ENCODE measurements around the gene NINL.
"Not testable (repeated sequence)": the region's sequence is repeated elsewhere in the genome, so short reads cannot be mapped to it uniquely, and the experiment has no call there.

NINL gene

DNA sequence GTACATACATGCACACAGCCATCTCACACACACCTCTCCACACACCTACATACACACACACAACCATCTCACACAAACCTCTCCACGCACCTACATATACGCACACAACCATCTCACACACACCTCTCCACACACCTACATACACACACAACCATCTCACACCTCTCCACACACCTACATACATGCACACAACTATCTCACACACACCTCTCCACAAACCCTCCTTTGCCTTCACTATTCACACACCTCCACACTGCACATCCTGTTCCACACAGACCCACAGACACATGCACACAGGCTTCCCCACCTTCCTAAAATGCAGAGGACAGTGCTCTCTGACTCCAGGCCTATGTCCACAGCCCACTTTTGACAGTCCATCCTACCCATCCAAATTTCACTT is 16.3 kb upstream of the NINL start:
- DNase-seq (ENCODE audit: low read depth, low spot score) = no peak
- no peak overlapping the region for H3K4me3 ChIP-seq (ENCODE audit: low read length)

DNA sequence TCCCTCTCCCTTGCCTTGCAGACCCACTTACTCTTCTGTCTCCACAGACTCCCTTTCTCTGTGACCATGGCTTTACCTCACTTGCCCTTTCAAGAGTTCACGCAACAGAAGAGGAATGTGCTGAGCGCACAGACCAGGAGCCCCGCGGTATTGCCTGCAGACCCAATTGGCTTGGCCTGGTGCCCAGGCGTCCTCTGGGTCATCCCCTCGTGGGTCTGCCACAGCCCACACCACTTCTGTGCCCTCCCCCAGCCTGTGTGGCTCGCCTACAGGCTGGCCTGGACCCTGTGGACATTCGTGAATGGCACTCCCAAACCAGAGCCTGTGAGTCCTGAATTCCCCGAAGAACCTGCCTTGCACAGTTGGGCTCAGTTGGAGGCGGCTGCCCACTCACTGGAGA is 15.3 kb upstream of the NINL start:
- no peak for DNase-seq (ENCODE audit: low read depth, low spot score)
- no peak overlapping the region for H3K4me3 ChIP-seq (ENCODE audit: low read length)

GRCh38 chr20:25592135-25592852 is 7.0 kb upstream of the NINL start:
- H3K4me3 ChIP-seq (ENCODE audit: low read length) = no peak overlapping the region
- DNase-seq (ENCODE audit: low read depth, low spot score) = peak; percentile 27

DNA sequence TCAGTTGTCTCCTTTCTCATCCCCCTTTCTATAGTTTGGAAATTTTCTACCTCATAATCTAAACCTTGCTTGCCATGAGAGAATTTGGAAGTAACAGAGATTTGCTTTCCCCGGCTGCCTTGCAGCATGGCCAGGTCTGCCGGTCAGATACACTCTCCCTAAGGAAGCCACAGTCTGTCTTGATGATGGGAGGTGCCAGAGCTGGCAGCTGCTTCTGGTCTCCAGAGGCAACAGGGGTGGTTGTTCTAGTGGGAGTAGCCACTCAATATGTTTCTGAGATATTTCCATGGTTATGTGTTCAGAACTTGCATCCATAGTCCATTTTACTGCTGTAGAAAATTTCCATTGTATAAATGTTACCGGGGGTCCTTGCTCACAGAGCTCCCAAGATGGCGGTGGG is 5.4 kb upstream of the NINL start:
- not testable (repeated sequence) for H3K4me3 ChIP-seq (ENCODE audit: low read length); DNase-seq (ENCODE audit: low read depth, low spot score)

DNA sequence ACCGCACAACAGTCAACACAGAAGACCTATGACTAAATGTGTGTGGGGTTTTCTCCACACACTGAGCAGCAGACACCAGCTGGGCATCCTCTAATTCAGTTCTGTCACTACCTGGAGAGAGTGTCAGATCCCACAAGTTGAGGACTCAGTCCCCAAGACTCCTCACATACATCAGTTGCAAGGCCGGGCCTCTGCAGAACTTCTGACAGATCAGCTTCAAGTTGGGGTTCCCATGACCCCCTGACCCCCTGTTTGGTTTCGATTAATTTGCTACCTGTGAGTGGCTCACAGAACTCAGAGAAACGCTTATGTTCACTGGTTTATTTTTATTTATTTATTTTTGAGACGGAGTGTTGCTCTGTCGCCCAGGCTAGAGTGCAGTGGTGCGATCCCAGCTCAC is 3.2 kb upstream of the NINL start:
- H3K4me3 ChIP-seq (ENCODE audit: low read length) = no peak overlapping the region
- DNase-seq (ENCODE audit: low read depth, low spot score) = no peak

DNA sequence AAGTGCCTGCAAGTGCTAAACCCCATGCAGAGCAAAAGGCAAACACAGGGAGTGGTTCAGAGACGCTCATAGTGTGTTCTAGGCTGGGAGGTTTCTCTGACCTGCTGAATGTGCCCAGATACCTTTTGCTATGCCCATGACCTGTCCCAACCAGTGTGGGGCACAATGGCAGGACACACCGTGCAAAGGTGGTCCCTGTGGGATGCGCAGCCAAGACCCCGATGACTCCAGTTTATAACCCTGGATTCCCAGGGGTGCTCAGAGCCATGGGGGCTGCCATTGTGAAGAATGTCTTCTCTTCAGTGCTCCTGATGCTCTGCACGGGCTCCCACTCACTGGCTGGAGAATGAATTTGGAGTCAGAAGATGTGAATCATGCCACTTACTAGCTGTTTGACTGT is 2.2 kb upstream of the NINL start:
- no peak overlapping the region for H3K4me3 ChIP-seq (ENCODE audit: low read length)
- no peak for DNase-seq (ENCODE audit: low read depth, low spot score)

- DNase-seq (ENCODE audit: low read depth, low spot score) = no peak
- H3K4me3 ChIP-seq (ENCODE audit: low read length) = no peak overlapping the region
Observed at GRCh38 chr20:25586877-25587276, 1.5 kb upstream of the NINL start.

GRCh38 chr20:25583607-25584006 is 1.7 kb downstream of the NINL start:
- not testable (repeated sequence) for DNase-seq (ENCODE audit: low read depth, low spot score); H3K4me3 ChIP-seq (ENCODE audit: low read length)

DNA sequence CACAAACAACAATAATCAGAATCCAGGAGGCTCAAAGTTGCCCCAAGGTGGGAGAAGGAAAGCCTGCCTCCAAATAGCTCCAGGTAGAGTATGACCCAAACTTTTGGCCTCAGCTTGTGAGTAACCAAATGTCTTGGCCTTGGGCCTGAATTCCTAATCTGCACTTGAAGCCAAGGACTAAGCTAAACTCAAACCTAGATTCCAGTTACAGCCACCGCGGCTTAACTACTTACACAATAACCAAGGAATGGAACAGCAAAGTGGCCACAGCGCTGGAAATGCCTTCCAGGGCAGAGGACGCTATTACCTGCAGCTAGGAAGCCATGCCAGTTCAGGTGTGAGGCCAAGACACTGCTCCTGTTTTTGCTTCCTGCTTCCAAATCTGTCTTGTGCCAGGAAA is 4.6 kb downstream of the NINL start:
- H3K4me3 ChIP-seq (ENCODE audit: low read length) = no peak overlapping the region
- DNase-seq (ENCODE audit: low read depth, low spot score) = no peak

DNA sequence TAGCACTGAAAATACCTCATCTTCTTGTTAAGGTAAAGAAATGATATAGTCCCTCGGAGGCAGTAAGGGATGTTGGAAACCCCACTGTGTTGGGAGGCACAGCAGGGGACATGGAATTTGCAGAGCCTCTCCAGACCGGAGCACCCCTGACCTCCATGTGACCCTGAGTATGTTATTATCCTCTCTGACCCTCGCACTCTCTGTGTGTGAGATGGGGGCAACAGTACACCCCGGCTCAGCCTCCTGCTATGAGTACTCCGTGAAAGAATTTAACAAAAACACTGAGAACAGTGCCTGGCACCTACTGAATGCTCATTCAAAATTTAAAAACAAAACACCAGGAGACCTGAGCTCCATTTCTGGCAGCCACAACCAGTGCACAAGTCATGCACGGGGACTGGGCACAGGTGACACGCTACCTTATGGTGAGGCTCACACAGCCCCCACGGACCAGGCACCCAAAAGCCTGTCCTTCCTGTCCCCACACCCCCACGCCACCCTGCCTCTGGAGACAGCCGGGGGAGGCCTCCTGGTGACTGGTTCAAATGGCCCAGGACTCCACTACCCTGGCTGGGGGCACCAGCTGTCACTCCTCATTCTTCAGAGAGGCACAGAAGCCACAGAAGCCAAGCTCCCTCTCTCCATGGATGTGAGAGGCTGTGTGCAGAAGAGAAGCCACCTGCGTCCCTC is 6.1 kb downstream of the NINL start:
- no peak for DNase-seq (ENCODE audit: low read depth, low spot score)
- no peak overlapping the region for H3K4me3 ChIP-seq (ENCODE audit: low read length)

DNA sequence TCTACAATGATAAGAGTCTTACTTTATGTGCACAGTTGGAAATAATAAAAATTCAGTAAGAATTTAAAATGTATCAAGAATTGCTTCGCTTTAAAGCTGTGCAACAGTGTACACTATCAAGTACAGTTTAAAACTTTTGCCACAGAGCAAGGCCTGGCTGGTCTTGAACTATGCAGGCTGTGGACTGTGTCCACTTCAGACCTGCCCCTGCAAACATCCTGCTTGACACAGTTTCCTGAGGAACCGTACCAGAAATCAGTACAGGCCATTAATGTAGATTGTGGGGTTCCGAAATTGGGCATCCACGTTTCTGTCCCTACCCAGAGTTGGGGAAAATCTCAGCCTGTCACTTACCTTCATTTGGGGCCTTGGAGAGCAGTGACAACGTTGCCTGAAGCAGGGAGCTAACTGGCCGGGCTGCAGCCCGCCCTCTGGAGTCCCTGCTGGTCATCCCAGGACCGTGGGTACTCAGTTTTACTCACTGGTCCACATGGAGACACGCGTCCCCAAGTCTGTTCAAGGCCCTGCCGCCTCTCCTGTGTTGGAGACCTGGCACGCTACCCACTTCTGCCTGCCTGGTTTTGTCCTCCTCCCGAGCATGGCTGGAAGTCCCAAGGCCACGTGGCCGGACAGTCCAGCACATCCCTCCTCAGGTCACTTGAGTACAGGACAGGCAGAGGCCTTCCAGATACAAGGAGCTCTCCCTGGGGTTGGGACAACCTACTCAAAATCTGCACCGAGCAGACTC is 8.4 kb downstream of the NINL start:
- H3K4me3 ChIP-seq (ENCODE audit: low read length) = no peak overlapping the region
- no peak for DNase-seq (ENCODE audit: low read depth, low spot score)

DNA sequence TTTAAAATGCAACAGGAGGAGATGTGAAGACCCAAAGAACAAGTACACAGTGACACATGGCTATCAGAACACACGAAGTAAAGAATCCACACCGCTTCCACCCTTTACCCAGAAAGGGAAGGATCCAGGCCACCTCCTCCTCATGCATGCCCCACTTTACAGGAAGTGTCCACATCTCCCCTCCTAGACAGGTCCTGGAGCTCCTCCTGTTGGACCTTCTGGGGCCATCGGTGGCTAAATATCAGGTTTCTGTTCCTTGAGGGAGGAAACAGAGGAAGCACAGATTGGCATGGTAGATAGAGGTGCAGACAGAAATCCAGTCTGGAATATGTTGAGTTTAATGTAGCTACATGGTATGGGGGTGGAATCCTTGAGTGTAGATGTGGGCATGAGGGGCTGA is 10.9 kb downstream of the NINL start:
- H3K4me3 ChIP-seq (ENCODE audit: low read length) = no peak overlapping the region
- no peak for DNase-seq (ENCODE audit: low read depth, low spot score)

GRCh38 chr20:25573288-25574251 is 11.8 kb downstream of the NINL start:
- DNase-seq (ENCODE audit: low read depth, low spot score) = no peak
- no peak overlapping the region for H3K4me3 ChIP-seq (ENCODE audit: low read length)

- no peak for DNase-seq (ENCODE audit: low read depth, low spot score)
- H3K4me3 ChIP-seq (ENCODE audit: low read length) = no peak overlapping the region
Observed at GRCh38 chr20:25571817-25572216, 13.5 kb downstream of the NINL start.

DNA sequence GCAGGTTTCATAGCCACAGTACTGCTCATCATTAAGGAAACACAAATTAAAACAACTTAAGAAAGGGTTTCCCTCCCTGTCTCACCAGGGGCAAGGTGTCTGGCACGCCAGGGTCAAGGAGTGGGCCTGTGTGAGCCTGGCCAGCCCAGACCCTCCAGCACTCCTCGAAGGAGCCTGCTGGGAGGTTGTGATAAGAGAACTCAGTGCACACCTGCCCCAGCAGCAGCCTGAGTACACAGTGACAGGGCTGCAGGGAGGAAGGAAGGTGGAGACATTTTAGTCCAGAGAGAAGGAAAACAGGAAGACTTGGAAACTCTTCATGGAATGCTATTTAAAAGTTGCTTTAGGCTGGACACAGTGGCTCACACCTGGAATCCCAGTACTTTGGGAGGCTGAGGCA is 14.1 kb downstream of the NINL start:
- DNase-seq (ENCODE audit: low read depth, low spot score) = no peak
- H3K4me3 ChIP-seq (ENCODE audit: low read length) = no peak overlapping the region

DNA sequence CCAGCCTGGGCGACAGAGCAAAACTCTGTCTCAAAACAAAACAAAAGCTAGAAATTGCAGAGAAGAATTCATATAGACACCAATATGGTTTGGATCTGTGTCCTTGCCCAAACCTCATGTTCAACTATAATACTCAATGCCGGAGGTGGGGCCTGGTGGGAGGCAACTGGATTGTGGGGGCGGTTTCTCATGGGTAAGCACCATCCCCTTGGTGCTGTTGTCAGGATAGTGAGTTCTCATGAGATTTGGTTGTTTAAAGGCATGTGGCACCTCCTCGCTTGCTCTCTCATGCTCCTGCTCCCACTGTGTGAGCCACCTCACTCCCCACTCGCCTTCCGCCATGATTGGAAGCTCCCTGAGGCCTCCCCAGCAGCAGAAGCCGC is 15.2 kb downstream of the NINL start:
- no peak for DNase-seq (ENCODE audit: low read depth, low spot score)
- no peak overlapping the region for H3K4me3 ChIP-seq (ENCODE audit: low read length)

GRCh38 chr20:25567286-25567685 is 18.0 kb downstream of the NINL start:
- no peak for DNase-seq (ENCODE audit: low read depth, low spot score)
- no peak overlapping the region for H3K4me3 ChIP-seq (ENCODE audit: low read length)

DNA sequence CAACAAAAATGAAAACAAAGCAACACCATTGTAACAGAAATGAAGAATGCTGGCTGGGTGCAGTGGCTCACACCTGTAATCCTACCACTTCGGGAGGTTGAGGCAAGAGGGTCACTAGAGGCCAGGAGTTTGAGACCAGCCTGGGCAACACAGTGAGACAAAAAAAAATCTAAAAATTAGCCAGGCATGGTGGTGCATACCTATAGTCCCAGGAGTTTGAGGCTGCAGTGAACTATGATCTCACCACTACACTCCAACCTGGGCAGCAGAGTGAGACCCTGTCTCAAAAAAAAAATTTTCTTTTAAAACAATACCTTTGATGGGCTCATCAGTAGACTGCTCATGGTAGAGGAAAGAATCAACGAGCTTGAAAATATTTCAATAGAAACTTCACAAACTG is 18.5 kb downstream of the NINL start:
- no peak overlapping the region for H3K4me3 ChIP-seq (ENCODE audit: low read length)
- DNase-seq (ENCODE audit: low read depth, low spot score) = no peak

- no peak overlapping the region for H3K4me3 ChIP-seq (ENCODE audit: low read length)
- DNase-seq (ENCODE audit: low read depth, low spot score) = no peak
Observed at GRCh38 chr20:25565578-25566157, 19.7 kb downstream of the NINL start.
